ENCODE measurements around the gene APBB3.

APBB3 gene

DNA sequence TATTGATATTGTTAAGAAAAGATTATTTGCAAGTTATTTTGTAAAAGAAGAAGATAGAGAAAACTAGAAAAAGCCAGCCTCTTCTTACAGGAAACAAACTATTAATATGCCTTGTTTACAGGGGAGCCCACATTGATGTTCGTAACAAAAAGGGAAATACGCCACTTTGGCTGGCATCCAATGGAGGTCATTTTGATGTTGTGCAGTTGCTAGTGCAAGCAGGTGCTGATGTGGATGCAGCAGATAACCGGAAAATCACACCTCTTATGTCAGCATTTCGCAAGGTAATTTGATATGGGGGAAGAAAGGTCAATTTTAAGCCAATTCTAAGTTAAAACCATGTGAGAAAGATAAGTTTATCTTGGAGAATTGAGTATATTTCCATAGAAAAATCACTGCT, 54.5 kb downstream of the APBB3 start:
- Histone ChIP-seq H3K4me1 (ENCODE audit: control insufficient read depth, insufficient read depth, low read length) (no peaks in the 10 kb centered on the region), H3K36me3 (ENCODE audit: control insufficient read depth, insufficient read depth, low read length) (peaks cover 25% of the 10 kb centered on the region), H3K9ac (ENCODE audit: low read depth, low read length) (no peak overlapping the region), H3K4me3 (ENCODE audit: low read depth, low read length) (no peak overlapping the region), H3K27me3 (ENCODE audit: control insufficient read depth, insufficient read depth, low read length) (no peaks in the 10 kb centered on the region), H3K9me3 (ENCODE audit: control insufficient read depth, insufficient read depth, low read length) (no peaks in the 10 kb centered on the region)
